C4-2B (cell line): Measurements from ENCODE around the gene PFDN4.

Source experiments
- ZFX ChIP-seq: fragments of 450-650 bp; IDR thresholded peaks from 2 replicates; pipeline ENCODE4 v1.6.1; 2017
- TF ChIP-seq, protein P1 (sequence below): fragments of 450-650 bp; conservative IDR thresholded peaks from 2 replicates; pipeline ENCODE4 v1.5.1; 2017; ENCODE audit warnings: mild to moderate bottlenecking

GRCh38 chr20:54223285-54223684 is 15.4 kb downstream of the PFDN4 start:
- TF ChIP-seq, protein P1, sequence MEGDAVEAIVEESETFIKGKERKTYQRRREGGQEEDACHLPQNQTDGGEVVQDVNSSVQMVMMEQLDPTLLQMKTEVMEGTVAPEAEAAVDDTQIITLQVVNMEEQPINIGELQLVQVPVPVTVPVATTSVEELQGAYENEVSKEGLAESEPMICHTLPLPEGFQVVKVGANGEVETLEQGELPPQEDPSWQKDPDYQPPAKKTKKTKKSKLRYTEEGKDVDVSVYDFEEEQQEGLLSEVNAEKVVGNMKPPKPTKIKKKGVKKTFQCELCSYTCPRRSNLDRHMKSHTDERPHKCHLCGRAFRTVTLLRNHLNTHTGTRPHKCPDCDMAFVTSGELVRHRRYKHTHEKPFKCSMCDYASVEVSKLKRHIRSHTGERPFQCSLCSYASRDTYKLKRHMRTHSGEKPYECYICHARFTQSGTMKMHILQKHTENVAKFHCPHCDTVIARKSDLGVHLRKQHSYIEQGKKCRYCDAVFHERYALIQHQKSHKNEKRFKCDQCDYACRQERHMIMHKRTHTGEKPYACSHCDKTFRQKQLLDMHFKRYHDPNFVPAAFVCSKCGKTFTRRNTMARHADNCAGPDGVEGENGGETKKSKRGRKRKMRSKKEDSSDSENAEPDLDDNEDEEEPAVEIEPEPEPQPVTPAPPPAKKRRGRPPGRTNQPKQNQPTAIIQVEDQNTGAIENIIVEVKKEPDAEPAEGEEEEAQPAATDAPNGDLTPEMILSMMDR: no peak
- no peak for TF ChIP-seq ZFX
